Measurements from ENCODE around the gene MDK. TPM values are rescaled to one million over a fixed set of nuclear protein-coding genes. Genes with fewer than 3 reads are reported as not detected.

MDK gene
- total and polyA plus RNA-seq, 2 of the 4 experiments (the other 2 are of a cell fraction), result 25.8 to 377 TPM

GRCh38 chr11:46397526-46397925, 16.1 kb downstream of the MDK start:
- no peak overlapping the region for H2BK20ac ChIP-seq (ENCODE audit: low read depth, low read length)
- no peak overlapping the region for H4K8ac ChIP-seq (ENCODE audit: low read depth in 2 of 2, low read length in 2 of 2)
- dilution Hi-C loops (cut with HindIII; ENCODE audit: low sequenced_read_pairs, unreplicated experiment), result no loop called here
- no peak overlapping the region for H2AFZ ChIP-seq (replicated peaks; ENCODE audit: low read length, poor library complexity)
- H3K4me2 ChIP-seq (ENCODE audit: low read depth, low read length), result no peak overlapping the region
- H3K36me3 ChIP-seq (ENCODE audit: control insufficient read depth, insufficient read depth, low read length), result peaks cover 17% of the 10 kb centered on the region
- no peak overlapping the region for H3K18ac ChIP-seq (ENCODE audit: low read depth, low read length)
- peaks cover 9% of the 10 kb centered on the region; the same call in 1 of the 2 replicates for H3K9me1 ChIP-seq (ENCODE audit: insufficient read depth, low read length)
- H2AK9ac ChIP-seq (replicated peaks; ENCODE audit: low read depth, low read length, poor library complexity), result no peak overlapping the region
- H4K91ac ChIP-seq (ENCODE audit: insufficient read depth, low read depth, low read length), result no peak overlapping the region
- no peak overlapping the region for H2BK120ac ChIP-seq (ENCODE audit: low read depth, low read length)
- 98% methylated on average over 9 of the region's 19 CpGs; no CpG with 5 or more reads in 1 of the 2 experiments for WGBS, 2 experiments (ENCODE audit: extremely low coverage in 2 of 2, insufficient read length in 1 of 2)
- peaks cover 14% of the 10 kb centered on the region for H4K20me1 ChIP-seq (ENCODE audit: insufficient read depth, low read length)
- H3K4me1 ChIP-seq (ENCODE audit: control insufficient read depth, insufficient read depth, low read length), result no peaks in the 10 kb centered on the region
- H3K4me3 ChIP-seq (ENCODE audit: insufficient read depth, low read depth, low read length), result no peak overlapping the region
- intact Hi-C loops (cut with micrococcal nuclease), result no loop called here
- ATAC-seq (ENCODE audit: low read depth) (no peak), DNase-seq (no peak)
- H3K4ac ChIP-seq (ENCODE audit: low read depth, low read length), result no peak overlapping the region
- H3K56ac ChIP-seq (ENCODE audit: extremely low read depth, insufficient read depth, low read length), result no peak overlapping the region
- no peaks in the 10 kb centered on the region for H3K9me3 ChIP-seq (ENCODE audit: control insufficient read depth, insufficient read depth, low read length)
- no peak overlapping the region for H3K9ac ChIP-seq (ENCODE audit: low read depth, low read length)
- H4K5ac ChIP-seq (ENCODE audit: low read depth, low read length), result no peak overlapping the region
- in situ Hi-C loops (cut with MboI; ENCODE audit: low sequenced_read_pairs), result loop anchor here (5.0 kb wide), 1 partner anchor 135 kb away; no protein-coding TSS in a partner anchor
- no TSS peak for BruUV-seq (replicated peaks)
- CTCF ChIA-PET, result no interaction called here
- no peak overlapping the region for H2BK15ac ChIP-seq (ENCODE audit: low read depth, low read length)
- H3K79me1 ChIP-seq (ENCODE audit: low read depth in 1 of 2, low read length in 2 of 2), result no peaks in the 10 kb centered on the region; a peak in 1 of 4 replicates
- no peak overlapping the region for H3K27ac ChIP-seq (ENCODE audit: insufficient read depth, low read length)
- no peak overlapping the region for H2AK5ac ChIP-seq (ENCODE audit: low read depth, low read length)
- TF ChIP-seq RFX5 (IDR thresholded peaks at IDR 0.05; ENCODE audit: low read depth, low read length), result no peak
- no peak for TF ChIP-seq ELK1 (IDR thresholded peaks at IDR 0.05; ENCODE audit: borderline replicate concordance, low read depth, low read length)
- TF ChIP-seq CTCF (conservative IDR thresholded peaks at IDR 0.05; ENCODE audit: low read depth, low read length), result no peak
- TF ChIP-seq NFE2L2 (IDR thresholded peaks at IDR 0.05; ENCODE audit: low read depth, low read length), result no peak
- no peak for TF ChIP-seq SMC3 (IDR thresholded peaks at IDR 0.05; ENCODE audit: low read depth, low read length)
- no peak for TF ChIP-seq RAD21 (IDR thresholded peaks at IDR 0.05; ENCODE audit: low read length)
- no peak for TF ChIP-seq MXI1 (IDR thresholded peaks at IDR 0.05; ENCODE audit: borderline replicate concordance, low read depth, low read length)
- no peak for TF ChIP-seq CEBPB (IDR thresholded peaks at IDR 0.05; ENCODE audit: low read depth, low read length)
- no peak for TF ChIP-seq CHD1 (IDR thresholded peaks at IDR 0.05; ENCODE audit: low read depth, low read length)
- TF ChIP-seq, protein P1, sequence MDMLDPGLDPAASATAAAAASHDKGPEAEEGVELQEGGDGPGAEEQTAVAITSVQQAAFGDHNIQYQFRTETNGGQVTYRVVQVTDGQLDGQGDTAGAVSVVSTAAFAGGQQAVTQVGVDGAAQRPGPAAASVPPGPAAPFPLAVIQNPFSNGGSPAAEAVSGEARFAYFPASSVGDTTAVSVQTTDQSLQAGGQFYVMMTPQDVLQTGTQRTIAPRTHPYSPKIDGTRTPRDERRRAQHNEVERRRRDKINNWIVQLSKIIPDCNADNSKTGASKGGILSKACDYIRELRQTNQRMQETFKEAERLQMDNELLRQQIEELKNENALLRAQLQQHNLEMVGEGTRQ (IDR thresholded peaks at IDR 0.05; ENCODE audit: low read depth, low read length), result no peak
- no peak for TF ChIP-seq RCOR1 (IDR thresholded peaks at IDR 0.05; ENCODE audit: insufficient replicate concordance, low read length)
- no peak for TF ChIP-seq MAFK (IDR thresholded peaks at IDR 0.05; ENCODE audit: low read depth, low read length)
- TF ChIP-seq BHLHE40 (IDR thresholded peaks at IDR 0.05; ENCODE audit: low read depth, low read length), result no peak
- TF ChIP-seq MAZ (IDR thresholded peaks at IDR 0.05; ENCODE audit: borderline replicate concordance, low read depth, low read length), result no peak
- no peak for TF ChIP-seq POLR2A (IDR thresholded peaks at IDR 0.05; ENCODE audit: low read depth, low read length)
- no peak for TF ChIP-seq FOS (IDR thresholded peaks at IDR 0.05; ENCODE audit: low read depth, low read length)
- H3K23ac ChIP-seq (ENCODE audit: low read depth, low read length), result no peak overlapping the region
- no peak overlapping the region for H2BK5ac ChIP-seq (ENCODE audit: low read depth, low read length, poor library complexity, severe bottlenecking)
- no peak overlapping the region for H3K14ac ChIP-seq (replicated peaks; ENCODE audit: low read depth, low read length)
- H3K27me3 ChIP-seq (ENCODE audit: control insufficient read depth, insufficient read depth, low read length), result no peaks in the 10 kb centered on the region
- POLR2A ChIA-PET (ENCODE audit: unreplicated experiment), result no interaction called here

Measured in IMR-90 (cell line).